DOHH2 (cell line): Measurements from ENCODE around the gene MUC3A.

Source experiments
- H3F3A ChIP-seq: fragments of 200-600 bp; sonication (generic), shearing (Covaris generic); 2 replicates; pipeline ENCODE4 v1.6.0; 2016; ENCODE audit warnings: antibody characterized with exemption, mild to moderate bottlenecking; ENCODE audit not compliant: control insufficient read depth, insufficient read depth
- H3K27ac ChIP-seq: fragments of 200-600 bp; sonication (generic); 2 replicates; pipeline ENCODE4 v1.5.1; 2014; ENCODE audit warnings: low read depth, mild to moderate bottlenecking, low read length, moderate library complexity
- H3K27me3 ChIP-seq: fragments of 200-600 bp; sonication (generic); 2 replicates; pipeline ENCODE4 v1.6.1; 2014; ENCODE audit warnings: mild to moderate bottlenecking, low read length, mixed read lengths; ENCODE audit not compliant: control insufficient read depth
- H3K36me3 ChIP-seq: fragments of 200-600 bp; sonication (generic); 2 replicates; pipeline ENCODE4 v1.6.1; 2014; ENCODE audit warnings: mild to moderate bottlenecking, low read length, moderate library complexity, mixed read lengths; ENCODE audit not compliant: control insufficient read depth
- H3K4me1 ChIP-seq: fragments of 200-600 bp; sonication (generic); 2 replicates; pipeline ENCODE4 v1.6.1; 2014; ENCODE audit warnings: mild to moderate bottlenecking, low read length, mixed read lengths; ENCODE audit not compliant: control insufficient read depth
- H3K4me2 ChIP-seq: fragments of 200-600 bp; sonication (generic); 2 replicates; pipeline ENCODE4 v1.6.0; 2014; ENCODE audit warnings: mild to moderate bottlenecking, low read length, moderate library complexity
- H3K4me3 ChIP-seq: fragments of 200-600 bp; sonication (generic); 2 replicates; pipeline ENCODE4 v1.5.1; 2014; ENCODE audit warnings: mild to moderate bottlenecking, low read length, mixed read lengths
- H3K79me2 ChIP-seq: fragments of 200-600 bp; sonication (generic); 2 replicates; pipeline ENCODE4 v1.6.1; 2014; ENCODE audit warnings: mild to moderate bottlenecking, low read length, mixed read lengths; ENCODE audit not compliant: control insufficient read depth
- H3K9me2 ChIP-seq: fragments of 200-600 bp; sonication (generic); replicated peaks from 2 replicates; pipeline ENCODE4 v1.6.1; 2014; ENCODE audit warnings: mild to moderate bottlenecking, low read length, mixed read lengths; ENCODE audit not compliant: control insufficient read depth
- H3K9me3 ChIP-seq: fragments of 200-600 bp; sonication (generic); 2 replicates; pipeline ENCODE4 v1.6.1; 2014; ENCODE audit warnings: antibody characterized with exemption, low read length, mixed read lengths; ENCODE audit not compliant: control insufficient read depth, insufficient read depth
- H4K20me1 ChIP-seq: fragments of 200-600 bp; sonication (generic); 2 replicates; pipeline ENCODE4 v1.6.0; 2014; ENCODE audit warnings: low read depth, mild to moderate bottlenecking, antibody characterized with exemption, low read length, moderate library complexity; ENCODE audit not compliant: control insufficient read depth, insufficient read depth
- CTCF ChIP-seq: fragments of 200-600 bp; sonication (generic); IDR thresholded peaks from one replicate; pipeline ENCODE4 v1.5.1; 2014; ENCODE audit warnings: antibody characterized with exemption, mild to moderate bottlenecking, low read depth, low read length; ENCODE audit not compliant: poor library complexity, severe bottlenecking
- EZH2phosphoT487 ChIP-seq: fragments of 200-600 bp; sonication (generic); IDR thresholded peaks from 2 replicates; pipeline ENCODE4 v1.6.1; 2017; ENCODE audit warnings: borderline replicate concordance, mild to moderate bottlenecking, antibody characterized with exemption, low read length, moderate library complexity, mixed read lengths

Gene MUC3A

GRCh38 chr7:100957832-100958421, 8.6 kb downstream of the MUC3A start:
- H4K20me1 ChIP-seq, result no peaks in the 10 kb centered on the region
- H3K4me3 ChIP-seq, result no peak overlapping the region
- H3K4me1 ChIP-seq, result no peaks in the 10 kb centered on the region
- no peaks in the 10 kb centered on the region for H3F3A ChIP-seq
- TF ChIP-seq CTCF, result no peak
- no peak for TF ChIP-seq EZH2phosphoT487
- no peaks in the 10 kb centered on the region for H3K36me3 ChIP-seq
- H3K4me2 ChIP-seq, result no peak overlapping the region
- no peaks in the 10 kb centered on the region for H3K9me3 ChIP-seq
- no peaks in the 10 kb centered on the region for H3K79me2 ChIP-seq
- no peak overlapping the region for H3K27ac ChIP-seq
- no peaks in the 10 kb centered on the region for H3K9me2 ChIP-seq
- peaks cover 6% of the 10 kb centered on the region; the same call in 1 of the 2 replicates for H3K27me3 ChIP-seq

GRCh38 chr7:100959894-100960293, 10.6 kb downstream of the MUC3A start:
- H3K79me2 ChIP-seq, result no peaks in the 10 kb centered on the region
- no peaks in the 10 kb centered on the region for H3K4me1 ChIP-seq
- no peaks in the 10 kb centered on the region for H3K9me2 ChIP-seq
- H3K9me3 ChIP-seq, result no peaks in the 10 kb centered on the region
- H3F3A ChIP-seq, result no peaks in the 10 kb centered on the region
- H3K27me3 ChIP-seq, result 0 out of 2 replicates have a peak, but pooled peaks cover 2% of the 10 kb centered on the region
- H3K27ac ChIP-seq, result no peak overlapping the region
- no peak overlapping the region for H3K4me2 ChIP-seq
- no peaks in the 10 kb centered on the region for H4K20me1 ChIP-seq
- H3K4me3 ChIP-seq, result no peak overlapping the region
- TF ChIP-seq CTCF (no peak), EZH2phosphoT487 (no peak)
- H3K36me3 ChIP-seq, result no peaks in the 10 kb centered on the region

GRCh38 chr7:100962537-100962936, 13.2 kb downstream of the MUC3A start:
- Histone ChIP-seq H3K36me3 (no peaks in the 10 kb centered on the region), H3K4me1 (no peaks in the 10 kb centered on the region), H3K9me3 (no peaks in the 10 kb centered on the region), H3K27ac (no peak overlapping the region), H4K20me1 (no peaks in the 10 kb centered on the region), H3K9me2 (no peaks in the 10 kb centered on the region), H3K79me2 (no peaks in the 10 kb centered on the region), H3F3A (no peaks in the 10 kb centered on the region), H3K4me2 (no peak overlapping the region), H3K27me3 (peaks cover 10% of the 10 kb centered on the region), H3K4me3 (no peak overlapping the region)
- TF ChIP-seq EZH2phosphoT487, result no peak

GRCh38 chr7:100963386-100963785, 14.1 kb downstream of the MUC3A start:
- Histone ChIP-seq H3K36me3 (no peaks in the 10 kb centered on the region), H4K20me1 (no peaks in the 10 kb centered on the region), H3K79me2 (no peaks in the 10 kb centered on the region), H3K4me2 (no peak overlapping the region), H3K27ac (no peak overlapping the region), H3K4me3 (no peak overlapping the region), H3K27me3 (peaks cover 17% of the 10 kb centered on the region), H3K9me2 (no peaks in the 10 kb centered on the region), H3F3A (no peaks in the 10 kb centered on the region), H3K4me1 (no peaks in the 10 kb centered on the region), H3K9me3 (no peaks in the 10 kb centered on the region)
- TF ChIP-seq CTCF (no peak), EZH2phosphoT487 (no peak)
